CD4-positive, alpha-beta T cell treated with Interleukin-10 for 1 hour (primary cell): ENCODE data around the gene FH.

ENCODE experiments used
- DNase-seq: peaks from one replicate; pipeline ENCODE4 v3.0.0-alpha.2; 2020

FH gene

GRCh38 chr1:241520080-241520465, 518 bp upstream of the FH start:
- DNase-seq, result no peak

- DNase-seq, result peak; percentile 18
Measured at GRCh38 chr1:241518476-241519307, 863 bp downstream of the FH start.

- DNase-seq, result no peak
Measured at GRCh38 chr1:241513378-241513777, 6.2 kb downstream of the FH start.

GRCh38 chr1:241507189-241507863, 12.2 kb downstream of the FH start:
- DNase-seq, result no peak

- DNase-seq, result no peak
Measured at GRCh38 chr1:241503444-241503843, 16.1 kb downstream of the FH start.

- DNase-seq, result no peak
Measured at GRCh38 chr1:241499910-241500309, 19.6 kb downstream of the FH start.

GRCh38 chr1:241495741-241496140, 23.8 kb downstream of the FH start:
- DNase-seq, result no peak

GRCh38 chr1:241488739-241489138, 30.8 kb downstream of the FH start:
- DNase-seq, result no peak

- DNase-seq, result no peak
Measured at GRCh38 chr1:241485554-241485992, 34.0 kb downstream of the FH start.

- no peak for DNase-seq
Measured at GRCh38 chr1:241485145-241485544, 34.4 kb downstream of the FH start.

GRCh38 chr1:241482761-241483250, 36.7 kb downstream of the FH start:
- no peak for DNase-seq

GRCh38 chr1:241479294-241479693, 40.3 kb downstream of the FH start:
- no peak for DNase-seq

- DNase-seq, result no peak
Measured at GRCh38 chr1:241475671-241476070, 43.9 kb downstream of the FH start.

GRCh38 chr1:241473026-241473425, 46.5 kb downstream of the FH start:
- no peak for DNase-seq

- DNase-seq, result no peak
Measured at GRCh38 chr1:241470908-241471590, 48.5 kb downstream of the FH start.

- DNase-seq, result no peak
Measured at GRCh38 chr1:241470361-241470760, 49.2 kb downstream of the FH start.

- no peak for DNase-seq
Measured at GRCh38 chr1:241465673-241466072, 53.9 kb downstream of the FH start.

- DNase-seq, result no peak
Measured at GRCh38 chr1:241464985-241465384, 54.6 kb downstream of the FH start.

- DNase-seq, result no peak
Measured at GRCh38 chr1:241462391-241462790, 57.2 kb downstream of the FH start.

- no peak for DNase-seq
Measured at GRCh38 chr1:241460098-241460873, 59.3 kb downstream of the FH start.

- no peak for DNase-seq
Measured at GRCh38 chr1:241459186-241459802, 60.3 kb downstream of the FH start.

GRCh38 chr1:241457421-241457820, 62.1 kb downstream of the FH start:
- no peak for DNase-seq
